Measurements from ENCODE around the gene ALB. TPM values are rescaled to one million over a fixed set of nuclear protein-coding genes. Genes with fewer than 3 reads are reported as not detected.

Gene ALB
- total and polyA plus RNA-seq, 9 donors: 0.18 to 55.0 (median 3.4) TPM; not detected in 1

DNA sequence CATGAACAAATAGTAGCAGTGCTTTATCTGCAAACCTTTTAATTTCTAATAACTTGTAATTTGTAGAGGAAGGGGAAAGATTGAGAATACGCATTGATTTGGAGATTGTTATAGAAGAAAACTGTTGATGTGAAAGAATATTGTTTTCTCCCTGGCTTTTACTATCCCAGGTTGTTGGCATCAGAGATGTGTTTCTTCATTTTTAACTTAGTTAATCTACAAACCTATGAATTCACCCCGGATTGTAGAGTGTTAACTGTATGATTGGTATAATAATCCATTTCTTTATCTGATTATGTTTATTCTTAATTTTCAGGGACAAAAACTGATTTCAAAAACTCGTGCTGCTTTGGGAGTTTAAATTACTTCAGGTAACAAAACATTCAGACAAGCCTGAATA is 50.8 kb downstream of the ALB start:
- Histone ChIP-seq H3K4me3 (no peak overlapping the region), H3K4me1 (ENCODE audit: insufficient read depth) (peaks cover 8% of the 10 kb centered on the region), H3K9me3 (no peaks in the 10 kb centered on the region), H3K27ac (no peak overlapping the region), H3K27me3 (no peaks in the 10 kb centered on the region), H3K36me3 (no peaks in the 10 kb centered on the region)
- no peak for TF ChIP-seq EP300 (IDR thresholded peaks at IDR 0.05)
- TF ChIP-seq CTCF (IDR thresholded peaks at IDR 0.05): no peak
- TF ChIP-seq POLR2A (IDR thresholded peaks at IDR 0.05): no peak
- no peak for DNase-seq
- intact Hi-C loops (cut with DNase I): no loop called here
- 83 to 90% (median 87%) methylated on average over 3 of the region's 3 CpGs for WGBS, 3 donors

GRCh38 chr4:73456177-73457022 is 52.3 kb downstream of the ALB start:
- TF ChIP-seq EP300 (IDR thresholded peaks at IDR 0.05): no peak
- TF ChIP-seq CTCF (IDR thresholded peaks at IDR 0.05): no peak
- no peak for TF ChIP-seq POLR2A (IDR thresholded peaks at IDR 0.05)
- intact Hi-C loops (cut with DNase I): no loop called here
- Histone ChIP-seq H3K4me3 (no peak overlapping the region), H3K27ac (no peak overlapping the region), H3K27me3 (no peaks in the 10 kb centered on the region), H3K4me1 (ENCODE audit: insufficient read depth) (peaks cover 3% of the 10 kb centered on the region), H3K9me3 (no peaks in the 10 kb centered on the region), H3K36me3 (no peaks in the 10 kb centered on the region)
- WGBS, 3 donors: 71 to 78% (median 77%) methylated on average over 5 of the region's 5 CpGs
- no peak for DNase-seq

- intact Hi-C loops (cut with DNase I): no loop called here
- no peak for DNase-seq
- TF ChIP-seq CTCF (IDR thresholded peaks at IDR 0.05) (no peak), EP300 (IDR thresholded peaks at IDR 0.05) (no peak), POLR2A (IDR thresholded peaks at IDR 0.05) (no peak)
- Histone ChIP-seq H3K4me1 (ENCODE audit: insufficient read depth) (peaks cover 5% of the 10 kb centered on the region), H3K4me3 (no peak overlapping the region), H3K27ac (no peak overlapping the region), H3K9me3 (no peaks in the 10 kb centered on the region), H3K27me3 (no peaks in the 10 kb centered on the region), H3K36me3 (no peaks in the 10 kb centered on the region)
- 93 to 94% (median 94%) methylated on average over 4 of the region's 4 CpGs for WGBS, 3 donors
Observed at GRCh38 chr4:73458184-73459047, 54.3 kb downstream of the ALB start.

DNA sequence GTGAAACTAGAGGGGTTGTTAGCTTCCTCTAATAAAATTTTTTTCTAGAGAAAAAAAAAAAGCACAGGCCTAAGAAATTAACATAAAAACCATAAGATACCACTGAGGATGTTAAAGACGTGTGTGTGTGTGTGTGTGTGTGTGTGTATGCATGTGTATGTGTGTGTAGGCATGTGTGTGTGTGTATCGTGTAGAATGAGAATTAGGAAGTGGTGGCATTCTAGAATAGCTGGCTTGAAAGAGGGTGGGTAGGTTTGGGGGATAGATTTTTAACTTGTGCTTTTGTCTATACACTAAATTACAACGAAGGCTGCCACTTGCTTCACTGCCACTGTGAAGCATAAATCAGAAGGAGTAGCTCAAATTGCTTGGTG is 54.9 kb downstream of the ALB start:
- no peak overlapping the region for H3K27ac ChIP-seq
- no peaks in the 10 kb centered on the region for H3K36me3 ChIP-seq
- H3K27me3 ChIP-seq: no peaks in the 10 kb centered on the region
- no peak for DNase-seq
- H3K4me1 ChIP-seq (ENCODE audit: insufficient read depth): peaks cover 5% of the 10 kb centered on the region
- no peaks in the 10 kb centered on the region for H3K9me3 ChIP-seq
- intact Hi-C loops (cut with DNase I): no loop called here
- no peak overlapping the region for H3K4me3 ChIP-seq
- TF ChIP-seq POLR2A (IDR thresholded peaks at IDR 0.05) (no peak), EP300 (IDR thresholded peaks at IDR 0.05) (no peak), CTCF (IDR thresholded peaks at IDR 0.05) (no peak)
- WGBS, 3 donors: 73 to 80% (median 78%) methylated on average over 3 of the region's 3 CpGs
